ENCODE measurements around the gene LRWD1.
"Not testable (repeated sequence)": the region's sequence is repeated elsewhere in the genome, so short reads cannot be mapped to it uniquely, and the experiment has no call there.

Gene LRWD1

GRCh38 chr7:102517550-102518147 is 52.9 kb downstream of the LRWD1 start, which contains the start of gene RASA4B:
Gene RASA4B, minus strand, starts transcription at chr7:102517777. Its CDS starts 67 bp downstream, at chr7:102517710.
- peak within 1 kb of the TSS; percentile 52 for H3K4me3 Mint-ChIP-seq
- ATAC-seq: peak; percentile 92

GRCh38 chr7:102520797-102521196 is 56.0 kb downstream of the LRWD1 start:
- H3K4me3 Mint-ChIP-seq, H3K4me1 Mint-ChIP-seq, H3K27me3 Mint-ChIP-seq, H3K27ac Mint-ChIP-seq, H3K36me3 Mint-ChIP-seq, H3K9me3 Mint-ChIP-seq, ATAC-seq: not testable (repeated sequence)

More at GRCh38 chr7:102517550-102518147, 52.9 kb downstream of the LRWD1 start, which contains the start of gene RASA4B:
- H3K36me3 Mint-ChIP-seq, H3K27ac Mint-ChIP-seq, H3K9me3 Mint-ChIP-seq, H3K27me3 Mint-ChIP-seq, H3K4me1 Mint-ChIP-seq: not testable (repeated sequence)

Data from stimulated activated memory B cell treated with anti-CD40 and anti-IgM and Interleukin-4, amounts not matched to agents 10 μg/mL and 1 μg/mL and 100 μg/mL, for 72 hours (primary cell).